Measurements from ENCODE around the gene TBL1X. TPM values are rescaled to one million over a fixed set of nuclear protein-coding genes. Genes with fewer than 3 reads are reported as not detected.
A peak's percentile ranks its signal among the peaks of the same experiment; 100 is the strongest.

TBL1X gene
- total and polyA plus RNA-seq, 7 donors: 6.5 to 25.8 (median 16.1) TPM

- no peaks in the 10 kb centered on the region for H3K27me3 ChIP-seq
- TF ChIP-seq POLR2AphosphoS5 (IDR thresholded peaks at IDR 0.05) (no peak), EP300 (IDR thresholded peaks at IDR 0.05) (no peak), CTCF (IDR thresholded peaks at IDR 0.05) (no peak), POLR2A (IDR thresholded peaks at IDR 0.05) (no peak)
- intact Hi-C loops (cut with DNase I): no loop called here
- H3K4me3 ChIP-seq: no peak overlapping the region
- no peak for DNase-seq
- peaks cover 0 to 11% (median 8%) of the 10 kb centered on the region in 4 donors for H3K4me1 ChIP-seq
- H3K9me3 ChIP-seq: no peaks in the 10 kb centered on the region
- H3K36me3 ChIP-seq: no peaks in the 10 kb centered on the region
- no peak overlapping the region for H3K27ac ChIP-seq
- WGBS, 2 donors: 92 to 96% methylated on average over 1 of the region's 1 CpG
These were observed 28.0 kb upstream of the TBL1X start for GRCh38 chrX:9436812-9437211.

- no peak overlapping the region for H3K27ac ChIP-seq
These were observed 25.8 kb upstream of the TBL1X start for GRCh38 chrX:9438933-9439494.

DNA sequence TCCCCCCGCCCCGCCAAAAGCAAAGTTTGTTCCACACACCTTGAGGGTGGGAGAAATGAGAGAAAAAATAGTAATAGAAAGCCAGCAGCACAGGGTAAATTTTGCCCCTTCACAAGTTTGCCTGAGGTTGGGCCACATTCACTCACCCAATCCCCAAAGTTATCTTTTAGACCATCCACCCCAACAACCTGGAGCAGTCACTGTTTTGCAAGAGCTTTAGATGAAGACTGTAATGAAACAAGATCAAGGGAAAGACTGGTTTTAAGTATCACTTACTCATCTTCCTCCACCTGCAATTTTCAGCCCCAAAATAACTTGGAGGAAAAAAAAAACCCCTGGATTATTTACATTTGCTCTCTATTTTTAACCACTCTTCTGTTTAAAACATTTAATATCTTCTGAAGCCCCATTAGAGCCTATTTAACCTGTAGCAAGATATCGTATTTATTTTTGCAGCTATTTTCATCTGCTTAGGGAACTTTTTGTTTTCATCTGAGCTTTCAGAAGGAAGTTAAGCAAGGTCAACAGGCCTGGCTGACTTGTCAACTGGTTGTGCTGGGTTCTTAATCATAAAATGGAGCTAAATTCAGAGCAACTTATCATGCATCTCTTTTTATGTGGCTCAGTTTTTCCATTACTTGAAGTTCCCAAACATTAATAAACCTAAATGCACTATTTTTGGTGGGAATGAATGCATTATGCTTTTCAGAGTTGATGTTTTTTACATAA, 24.6 kb upstream of the TBL1X start:
- intact Hi-C loops (cut with DNase I): no loop called here
- no peak for DNase-seq
- peak overlapping the region in 2 of 4 donors; percentile 19 to 20 for H3K27ac ChIP-seq
- no peak for TF ChIP-seq CTCF (IDR thresholded peaks at IDR 0.05)
- TF ChIP-seq POLR2AphosphoS5 (IDR thresholded peaks at IDR 0.05): no peak
- TF ChIP-seq EP300 (IDR thresholded peaks at IDR 0.05): no peak
- no peak for TF ChIP-seq POLR2A (IDR thresholded peaks at IDR 0.05)
- H3K4me3 ChIP-seq: no peak overlapping the region
- H3K36me3 ChIP-seq: no peaks in the 10 kb centered on the region
- peaks cover 0 to 11% (median 8%) of the 10 kb centered on the region in 4 donors for H3K4me1 ChIP-seq
- H3K9me3 ChIP-seq: no peaks in the 10 kb centered on the region
- H3K27me3 ChIP-seq: no peaks in the 10 kb centered on the region
- WGBS, 2 donors: 80 to 92% methylated on average over 3 of the region's 3 CpGs

More at GRCh38 chrX:9438933-9439494, 25.8 kb upstream of the TBL1X start:
- Histone ChIP-seq H3K4me3 (no peak overlapping the region), H3K4me1 (peaks cover 0 to 11% (median 8%) of the 10 kb centered on the region in 4 donors), H3K36me3 (no peaks in the 10 kb centered on the region), H3K9me3 (no peaks in the 10 kb centered on the region), H3K27me3 (no peaks in the 10 kb centered on the region)
- 88 to 90% methylated on average over 3 of the region's 3 CpGs for WGBS, 2 donors
- TF ChIP-seq CTCF (IDR thresholded peaks at IDR 0.05) (no peak), POLR2A (IDR thresholded peaks at IDR 0.05) (no peak), POLR2AphosphoS5 (IDR thresholded peaks at IDR 0.05) (no peak), EP300 (IDR thresholded peaks at IDR 0.05) (no peak)
- no peak for DNase-seq
- intact Hi-C loops (cut with DNase I): no loop called here

DNA sequence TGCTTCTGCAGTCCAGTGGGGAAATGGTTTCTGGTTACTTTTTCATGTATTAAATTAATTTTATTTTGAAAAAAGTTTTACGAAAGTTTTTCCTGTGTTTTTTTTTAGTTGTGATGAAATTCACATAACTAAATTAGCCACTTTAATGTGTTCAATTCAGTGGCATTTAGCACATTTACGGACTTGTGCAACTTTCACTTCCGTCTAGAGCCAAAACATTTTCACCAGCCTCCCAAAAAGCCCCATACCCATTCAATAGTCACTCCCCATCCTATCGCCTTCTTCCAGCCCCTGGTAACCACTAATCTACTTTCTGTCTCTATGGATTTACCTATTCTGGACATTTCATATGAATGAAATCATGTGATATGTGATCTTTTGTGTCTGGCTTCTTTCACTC, 22.8 kb upstream of the TBL1X start:
- TF ChIP-seq EP300 (IDR thresholded peaks at IDR 0.05) (no peak), CTCF (IDR thresholded peaks at IDR 0.05) (no peak), POLR2AphosphoS5 (IDR thresholded peaks at IDR 0.05) (no peak), POLR2A (IDR thresholded peaks at IDR 0.05) (no peak)
- intact Hi-C loops (cut with DNase I): no loop called here
- Histone ChIP-seq H3K36me3 (no peaks in the 10 kb centered on the region), H3K27me3 (no peaks in the 10 kb centered on the region), H3K4me1 (peaks cover 0 to 11% (median 8%) of the 10 kb centered on the region in 4 donors), H3K9me3 (no peaks in the 10 kb centered on the region), H3K27ac (no peak overlapping the region), H3K4me3 (no peak overlapping the region)
- no peak for DNase-seq
- WGBS, 2 donors: 65 to 68% methylated on average over 4 of the region's 4 CpGs
